Neural crest cell (in vitro differentiated cells): Measurements from ENCODE around the gene GKN2. TPM values are rescaled to one million over a fixed set of nuclear protein-coding genes. Genes with fewer than 3 reads are reported as not detected.
"Not testable (repeated sequence)": the region's sequence is repeated elsewhere in the genome, so short reads cannot be mapped to it uniquely, and the experiment has no call there.

Experiments
- DNase-seq: peaks from one replicate; pipeline ENCODE4 v3.0.0; 2021; ENCODE audit warnings: low read depth, mixed read lengths, low spot score
- H3K27ac Mint-ChIP-seq: one replicate; pipeline ENCODE4 v1.8.0; 2021; ENCODE audit warnings: mild to moderate bottlenecking, mixed read lengths; ENCODE audit not compliant: unreplicated experiment
- H3K27me3 Mint-ChIP-seq: 2 replicates; pipeline ENCODE4 v1.8.0; 2021; ENCODE audit warnings: low read depth, mild to moderate bottlenecking, mixed read lengths
- H3K36me3 Mint-ChIP-seq: 2 replicates; pipeline ENCODE4 v1.8.0; 2021; ENCODE audit warnings: low read depth, mild to moderate bottlenecking, mixed read lengths
- H3K4me1 Mint-ChIP-seq: 2 replicates; pipeline ENCODE4 v1.8.0; 2021; ENCODE audit warnings: mixed read lengths
- H3K4me3 Mint-ChIP-seq: one replicate; pipeline ENCODE4 v1.8.0; 2021; ENCODE audit warnings: mild to moderate bottlenecking, mixed read lengths
- H3K9me3 Mint-ChIP-seq: 2 replicates; pipeline ENCODE4 v1.8.0; 2021; ENCODE audit warnings: mixed read lengths
- CTCF ChIP-seq: fragments of 200-600 bp; sonication (generic); conservative IDR thresholded peaks from 2 replicates; pipeline ENCODE4 v1.5.0; 2021; ENCODE audit warnings: antibody characterized with exemption, mild to moderate bottlenecking
- total RNA-seq: library from RNA; stranded (reverse); gene quantifications from 2 replicates; pipeline ENCODE4 v1.2.1, GENCODE V29; 2021

GKN2 gene
- total RNA-seq, 1 donor from 2014 or later, result not detected

- no peak for TF ChIP-seq CTCF
- Mint-ChIP-seq H3K36me3 (no peaks in the 10 kb centered on the region), H3K27me3 (peaks cover 6% of the 10 kb centered on the region), H3K4me3 (no peak overlapping the region), H3K9me3 (peaks cover 16% of the 10 kb centered on the region), H3K4me1 (no peaks in the 10 kb centered on the region), H3K27ac (no peak overlapping the region)
- DNase-seq, result no peak
These were observed 47.6 kb downstream of the GKN2 start for GRCh38 chr2:68905116-68905515.

GRCh38 chr2:68901561-68901960 is 51.1 kb downstream of the GKN2 start:
- Mint-ChIP-seq H3K27me3 (peaks cover 6% of the 10 kb centered on the region), H3K4me3 (no peak overlapping the region), H3K9me3 (peaks cover 18% of the 10 kb centered on the region), H3K27ac (no peak overlapping the region), H3K36me3 (no peaks in the 10 kb centered on the region), H3K4me1 (no peaks in the 10 kb centered on the region)
- TF ChIP-seq CTCF, result no peak
- no peak for DNase-seq

GRCh38 chr2:68901199-68901514 is 51.5 kb downstream of the GKN2 start:
- TF ChIP-seq CTCF, result no peak
- Mint-ChIP-seq H3K4me1 (no peaks in the 10 kb centered on the region), H3K36me3 (no peaks in the 10 kb centered on the region), H3K4me3 (no peak overlapping the region), H3K27ac (no peak overlapping the region), H3K27me3 (peaks cover 6% of the 10 kb centered on the region), H3K9me3 (peaks cover 18% of the 10 kb centered on the region)
- DNase-seq, result no peak

- peaks cover 6% of the 10 kb centered on the region for H3K27me3 Mint-ChIP-seq
- no peak for DNase-seq
- no peaks in the 10 kb centered on the region for H3K4me1 Mint-ChIP-seq
- no peak for TF ChIP-seq CTCF
- H3K9me3 Mint-ChIP-seq, result peaks cover 18% of the 10 kb centered on the region
- no peaks in the 10 kb centered on the region for H3K36me3 Mint-ChIP-seq
- no peak overlapping the region for H3K27ac Mint-ChIP-seq
- H3K4me3 Mint-ChIP-seq, result no peak overlapping the region
These were observed 52.0 kb downstream of the GKN2 start for GRCh38 chr2:68900496-68901198.

GRCh38 chr2:68895981-68896380 is 56.7 kb downstream of the GKN2 start:
- not testable (repeated sequence) for H3K4me1 Mint-ChIP-seq, H3K4me3 Mint-ChIP-seq, DNase-seq, H3K36me3 Mint-ChIP-seq, H3K27ac Mint-ChIP-seq, H3K9me3 Mint-ChIP-seq
- H3K27me3 Mint-ChIP-seq, result peaks cover 10% of the 10 kb centered on the region

Other genes with a start within 250 kb of the GKN2 start
- gene ARHGAP25, start 218.1 kb downstream of the GKN2 start, total RNA-seq, result 2.5 and 3.0 TPM in 2 replicates
- gene BMP10, start 81.5 kb downstream of the GKN2 start, total RNA-seq, result not detected in 2 replicates
- not detected in 2 replicates for gene GKN1, start 21.7 kb upstream of the GKN2 start, total RNA-seq
- 60.2 and 61.1 TPM in 2 replicates for gene ANTXR1, start 60.3 kb upstream of the GKN2 start, total RNA-seq